IPS-18a (cell line): Measurements from ENCODE around the gene ESR2.

Experiments
- H3K27ac ChIP-seq: one replicate; pipeline ENCODE4 v1.5.1; 2013; ENCODE audit warnings: low read length
- H3K27me3 ChIP-seq: one replicate; pipeline ENCODE4 v1.6.1; 2013; ENCODE audit warnings: mild to moderate bottlenecking, low read length; ENCODE audit not compliant: control insufficient read depth, insufficient read depth
- H3K36me3 ChIP-seq: one replicate; pipeline ENCODE4 v1.6.1; 2013; ENCODE audit warnings: low read depth, low read length; ENCODE audit not compliant: control insufficient read depth
- H3K4me1 ChIP-seq: one replicate; pipeline ENCODE4 v1.6.1; 2013; ENCODE audit warnings: low read depth, low read length; ENCODE audit not compliant: control insufficient read depth
- H3K4me3 ChIP-seq: one replicate; pipeline ENCODE4 v1.5.1; 2013; ENCODE audit warnings: low read length
- H3K9ac ChIP-seq: one replicate; pipeline ENCODE4 v1.6.1; 2013; ENCODE audit warnings: mild to moderate bottlenecking, low read length, moderate library complexity
- H3K9me3 ChIP-seq: one replicate; pipeline ENCODE4 v1.6.1; 2013; ENCODE audit warnings: low read depth, low read length; ENCODE audit not compliant: control insufficient read depth

Gene ESR2

DNA sequence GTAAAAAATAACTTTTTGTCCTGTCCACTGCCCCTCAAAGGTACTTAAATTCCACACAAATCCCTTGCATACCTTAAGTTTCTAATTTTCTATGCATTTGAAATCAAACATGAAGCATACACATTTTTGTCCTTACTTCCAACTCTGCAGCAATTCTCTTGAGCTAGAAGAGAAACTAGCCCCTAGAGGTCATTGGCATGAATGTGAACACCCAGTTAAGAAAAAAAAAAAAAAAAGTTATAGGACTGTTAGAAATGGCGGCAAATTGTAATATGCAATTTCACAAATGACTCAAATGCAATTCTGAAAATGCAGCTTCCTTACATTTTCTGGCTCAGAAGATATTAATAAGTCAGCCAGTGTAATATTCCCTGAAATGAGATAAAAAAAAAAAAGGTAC, 4.6 kb upstream of the ESR2 start:
- Histone ChIP-seq H3K27ac (no peak overlapping the region), H3K36me3 (no peaks in the 10 kb centered on the region), H3K9me3 (no peaks in the 10 kb centered on the region), H3K9ac (no peak overlapping the region), H3K4me1 (peaks cover under 1% of the 10 kb centered on the region), H3K4me3 (no peak overlapping the region), H3K27me3 (peaks cover 13% of the 10 kb centered on the region)

DNA sequence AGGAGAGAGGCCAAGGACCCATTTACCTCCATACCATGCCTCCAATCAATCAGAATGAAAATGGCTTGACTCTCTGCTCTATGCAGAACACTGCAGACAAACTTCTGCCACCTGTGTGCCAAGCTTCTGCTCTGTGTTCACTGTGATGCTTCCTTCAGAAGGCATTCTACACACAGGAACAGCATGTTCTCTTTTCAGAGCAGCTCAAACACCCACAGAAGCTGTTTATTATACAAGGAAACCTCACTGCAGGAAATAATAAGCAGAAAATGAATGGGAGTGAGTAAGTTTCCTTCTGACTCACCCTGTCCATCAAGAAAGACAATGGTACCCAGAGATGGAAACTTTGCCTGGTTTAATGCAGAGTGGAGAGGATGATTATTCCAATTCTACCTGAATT, 2.4 kb upstream of the ESR2 start:
- Histone ChIP-seq H3K27ac (no peak overlapping the region), H3K27me3 (peaks cover 32% of the 10 kb centered on the region), H3K9me3 (no peaks in the 10 kb centered on the region), H3K9ac (no peak overlapping the region), H3K4me1 (peaks cover 7% of the 10 kb centered on the region), H3K36me3 (no peaks in the 10 kb centered on the region), H3K4me3 (no peak overlapping the region)

DNA sequence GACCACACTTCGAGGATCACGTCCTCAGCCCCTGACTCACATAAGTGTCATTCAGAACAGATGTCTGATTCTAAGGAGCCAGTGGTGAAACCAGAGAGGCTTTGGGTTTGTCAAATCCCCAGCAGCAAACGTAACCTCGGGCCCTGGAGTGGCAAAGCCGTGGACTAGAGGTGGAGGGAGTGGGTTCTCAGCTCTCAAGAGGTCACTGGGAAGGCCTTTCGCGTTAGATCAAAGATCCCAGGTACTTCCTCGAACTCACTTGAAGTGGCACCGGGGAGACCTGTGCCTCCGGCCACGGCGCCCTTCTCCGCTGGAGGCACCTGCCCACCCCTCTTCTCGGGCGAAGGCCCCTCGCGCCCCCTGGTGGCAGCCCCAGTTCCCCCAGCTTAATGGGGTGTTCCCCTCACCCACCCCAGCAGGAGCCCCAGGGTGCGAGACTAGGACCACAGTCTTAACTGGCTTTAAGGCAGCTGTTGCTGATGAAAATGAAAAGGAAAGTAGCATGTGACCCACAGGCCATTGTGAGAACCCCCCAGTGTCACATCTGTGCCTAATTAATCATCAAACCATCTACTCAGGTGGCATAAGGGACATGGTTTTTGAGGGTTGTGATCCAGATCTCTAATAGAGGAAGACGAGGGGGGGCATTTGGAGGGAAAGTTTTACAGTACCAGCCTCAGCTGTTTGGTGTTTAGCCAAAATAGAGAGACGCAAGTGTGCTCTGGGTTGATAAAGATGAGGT, 672 bp upstream of the ESR2 start:
- Histone ChIP-seq H3K9me3 (no peaks in the 10 kb centered on the region), H3K27me3 (peaks cover 32% of the 10 kb centered on the region), H3K27ac (no peak overlapping the region), H3K9ac (no peak overlapping the region), H3K4me3 (peak overlapping the region; percentile 58), H3K36me3 (no peaks in the 10 kb centered on the region), H3K4me1 (peaks cover 7% of the 10 kb centered on the region)

DNA sequence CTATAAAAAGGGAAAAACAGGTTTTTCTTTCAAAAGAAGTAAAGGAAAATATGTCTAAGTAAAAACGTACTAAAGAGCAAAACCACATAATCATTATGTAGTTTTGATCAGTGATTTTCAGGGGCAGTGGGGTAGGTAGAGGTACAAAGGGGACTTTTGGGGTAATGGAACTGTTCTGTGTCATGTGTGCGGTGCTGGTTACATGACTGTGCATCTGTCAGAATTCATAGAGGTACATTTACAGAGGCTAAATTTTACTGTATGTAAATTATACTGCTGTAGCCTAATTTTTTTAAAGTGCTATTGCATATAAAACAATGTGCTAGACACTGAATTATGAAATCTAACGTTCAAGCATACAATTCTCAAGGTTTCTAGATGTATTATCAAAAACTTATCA, 2.0 kb downstream of the ESR2 start:
- peaks cover 7% of the 10 kb centered on the region for H3K4me1 ChIP-seq
- no peak overlapping the region for H3K4me3 ChIP-seq
- H3K9me3 ChIP-seq, result no peaks in the 10 kb centered on the region
- H3K9ac ChIP-seq, result no peak overlapping the region
- H3K36me3 ChIP-seq, result no peaks in the 10 kb centered on the region
- no peak overlapping the region for H3K27ac ChIP-seq
- peaks cover 32% of the 10 kb centered on the region for H3K27me3 ChIP-seq

DNA sequence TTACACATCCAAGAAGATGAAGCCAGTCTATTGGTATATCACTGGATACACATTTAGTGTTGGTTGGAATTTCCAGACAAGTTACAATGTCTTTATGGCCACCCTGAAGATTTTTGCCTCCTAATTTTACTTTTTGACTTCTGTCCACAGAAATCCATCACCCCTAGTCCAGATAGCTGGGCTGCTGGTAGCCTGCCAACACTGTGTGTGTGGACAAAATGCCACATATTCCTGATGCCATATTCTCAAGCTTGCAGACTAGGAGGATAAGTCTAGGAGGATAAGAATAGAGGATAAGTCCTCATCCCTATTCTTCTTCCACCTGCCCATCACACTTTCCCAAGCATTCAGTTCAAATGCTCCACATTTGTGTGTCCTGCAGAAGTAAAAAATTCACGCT, 4.6 kb downstream of the ESR2 start:
- H3K4me3 ChIP-seq, result no peak overlapping the region
- peaks cover 7% of the 10 kb centered on the region for H3K4me1 ChIP-seq
- no peaks in the 10 kb centered on the region for H3K36me3 ChIP-seq
- H3K9ac ChIP-seq, result no peak overlapping the region
- no peaks in the 10 kb centered on the region for H3K9me3 ChIP-seq
- peaks cover 27% of the 10 kb centered on the region for H3K27me3 ChIP-seq
- no peak overlapping the region for H3K27ac ChIP-seq

DNA sequence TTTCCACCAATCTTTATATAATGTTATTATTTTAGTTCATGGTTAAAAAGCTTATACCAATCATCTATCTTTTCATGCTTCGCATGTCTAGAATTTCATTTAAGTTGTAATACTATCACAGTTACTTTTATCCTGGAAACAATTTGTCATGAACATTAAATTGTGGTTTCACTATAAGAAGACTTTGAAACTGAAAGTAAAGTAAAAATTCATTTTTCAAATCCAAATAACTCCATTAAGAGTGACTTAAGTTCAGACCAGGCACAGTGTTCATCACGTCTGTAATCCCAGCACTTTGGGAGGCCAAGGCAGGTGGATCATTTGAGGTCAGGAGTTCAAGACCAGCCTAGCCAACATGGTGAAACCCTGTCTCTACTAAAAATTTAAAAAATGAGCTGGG, 12.4 kb downstream of the ESR2 start:
- Histone ChIP-seq H3K4me1 (peaks cover 15% of the 10 kb centered on the region), H3K27ac (no peak overlapping the region), H3K9ac (no peak overlapping the region), H3K4me3 (no peak overlapping the region), H3K9me3 (no peaks in the 10 kb centered on the region), H3K27me3 (no peaks in the 10 kb centered on the region), H3K36me3 (no peaks in the 10 kb centered on the region)

DNA sequence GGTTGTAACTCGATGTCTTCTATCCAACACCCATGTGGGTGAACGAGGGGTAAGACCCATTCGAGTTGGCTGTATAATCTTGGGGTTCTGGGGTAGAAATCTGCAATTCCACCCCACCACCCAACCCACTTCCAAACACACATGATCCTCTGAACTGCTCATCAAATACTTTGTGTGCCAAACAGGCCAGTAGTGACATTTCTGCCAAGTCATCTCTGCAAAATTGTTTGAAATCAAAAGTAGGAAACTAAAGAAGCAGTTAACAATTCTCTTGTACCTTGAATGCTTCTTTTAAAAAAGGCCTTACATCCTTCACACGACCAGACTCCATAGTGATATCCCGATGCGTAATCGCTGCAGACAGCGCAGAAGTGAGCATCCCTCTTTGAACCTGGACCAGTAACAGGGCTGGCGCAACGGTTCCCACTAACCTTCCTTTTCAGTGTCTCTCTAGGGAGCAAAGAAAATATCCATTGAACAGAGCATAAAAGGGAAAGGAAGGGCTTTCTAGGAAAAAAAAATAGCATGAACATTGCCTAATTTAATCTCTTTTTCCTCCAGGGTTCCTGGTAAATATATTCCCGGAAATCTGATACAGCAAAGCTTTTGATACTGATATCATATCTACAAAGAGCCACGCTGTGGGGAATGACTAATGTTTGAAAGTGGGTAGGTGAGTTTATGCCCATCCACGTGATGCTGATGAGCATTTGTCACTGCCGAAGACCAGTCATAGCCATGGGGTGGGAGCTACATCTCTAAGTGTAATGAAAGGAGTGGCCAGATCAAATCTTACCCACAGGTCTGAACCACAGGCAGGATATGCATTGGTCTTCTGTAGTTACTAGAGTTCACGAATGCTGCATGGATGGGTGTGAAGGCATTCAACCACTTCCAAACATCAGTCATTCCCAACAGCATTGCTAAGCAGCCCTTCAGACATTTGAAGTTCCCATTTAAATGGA, 14.2 kb downstream of the ESR2 start:
- Histone ChIP-seq H3K36me3 (no peaks in the 10 kb centered on the region), H3K27ac (no peak overlapping the region), H3K27me3 (no peaks in the 10 kb centered on the region), H3K9ac (no peak overlapping the region), H3K9me3 (no peaks in the 10 kb centered on the region), H3K4me1 (peaks cover 15% of the 10 kb centered on the region), H3K4me3 (no peak overlapping the region)

DNA sequence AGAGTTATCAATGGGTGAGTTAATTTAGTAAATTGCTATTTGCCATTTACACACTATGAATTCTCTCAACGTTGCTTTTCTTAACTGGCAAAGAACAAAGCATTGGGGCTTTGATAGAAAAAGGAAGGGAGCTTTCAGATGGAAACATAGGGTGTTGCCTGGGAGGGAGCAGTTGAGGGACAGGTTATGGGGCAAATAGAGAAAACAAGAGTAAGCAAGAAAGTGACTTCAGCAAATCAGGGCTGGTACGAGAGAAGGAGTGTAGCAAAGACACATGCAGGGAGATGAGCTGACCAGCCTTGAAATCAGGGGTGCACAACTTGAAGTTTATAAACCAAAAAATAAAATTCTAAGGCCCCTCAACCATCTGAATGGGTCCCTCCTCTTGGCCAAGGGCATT, 15.7 kb downstream of the ESR2 start:
- Histone ChIP-seq H3K9me3 (no peaks in the 10 kb centered on the region), H3K27ac (no peak overlapping the region), H3K9ac (no peak overlapping the region), H3K36me3 (no peaks in the 10 kb centered on the region), H3K27me3 (no peaks in the 10 kb centered on the region), H3K4me3 (no peak overlapping the region), H3K4me1 (peaks cover 15% of the 10 kb centered on the region)

DNA sequence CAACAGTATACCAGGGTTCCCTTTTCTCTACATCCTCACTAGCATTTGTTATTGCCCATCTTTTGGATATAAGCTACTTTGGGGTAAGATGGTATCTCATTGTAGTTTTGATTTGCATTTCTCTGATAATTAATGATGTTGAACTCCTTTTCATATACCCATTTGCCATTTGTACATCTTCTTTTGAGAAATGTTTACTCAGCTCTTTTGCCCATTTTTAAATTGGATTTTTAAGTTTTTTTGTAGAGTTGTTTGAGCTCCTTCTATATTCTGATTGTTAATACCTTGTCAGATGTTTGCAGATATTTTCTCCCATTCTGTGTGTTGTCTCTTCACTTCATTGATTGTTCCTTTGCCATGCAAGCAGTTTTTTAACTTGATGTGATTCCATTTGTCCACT, 22.2 kb downstream of the ESR2 start:
- no peaks in the 10 kb centered on the region for H3K4me1 ChIP-seq
- H3K4me3 ChIP-seq, result no peak overlapping the region
- no peak overlapping the region for H3K9ac ChIP-seq
- no peaks in the 10 kb centered on the region for H3K36me3 ChIP-seq
- H3K27me3 ChIP-seq, result no peaks in the 10 kb centered on the region
- H3K9me3 ChIP-seq, result no peaks in the 10 kb centered on the region
- no peak overlapping the region for H3K27ac ChIP-seq

DNA sequence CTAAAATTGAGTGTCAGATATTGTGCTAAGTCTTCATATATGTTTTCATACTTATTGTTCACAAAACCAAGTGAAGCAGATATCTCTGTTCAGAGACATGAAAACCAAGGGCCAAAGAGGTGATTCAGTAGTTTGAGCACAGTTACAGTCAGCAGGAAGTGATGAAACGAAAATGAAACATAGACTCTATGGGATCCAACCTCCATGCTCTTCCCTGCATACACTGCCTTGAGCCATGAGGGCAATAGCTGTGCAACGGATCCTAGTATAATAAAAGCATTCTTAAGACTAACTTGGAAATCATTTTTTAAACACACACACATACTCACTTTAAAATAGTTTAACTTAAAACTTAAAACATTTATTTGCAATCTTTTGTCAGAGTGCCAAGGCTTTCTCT, 27.9 kb downstream of the ESR2 start:
- Histone ChIP-seq H3K36me3 (no peaks in the 10 kb centered on the region), H3K27ac (no peak overlapping the region), H3K9me3 (no peaks in the 10 kb centered on the region), H3K4me1 (no peaks in the 10 kb centered on the region), H3K9ac (no peak overlapping the region), H3K27me3 (no peaks in the 10 kb centered on the region), H3K4me3 (no peak overlapping the region)

DNA sequence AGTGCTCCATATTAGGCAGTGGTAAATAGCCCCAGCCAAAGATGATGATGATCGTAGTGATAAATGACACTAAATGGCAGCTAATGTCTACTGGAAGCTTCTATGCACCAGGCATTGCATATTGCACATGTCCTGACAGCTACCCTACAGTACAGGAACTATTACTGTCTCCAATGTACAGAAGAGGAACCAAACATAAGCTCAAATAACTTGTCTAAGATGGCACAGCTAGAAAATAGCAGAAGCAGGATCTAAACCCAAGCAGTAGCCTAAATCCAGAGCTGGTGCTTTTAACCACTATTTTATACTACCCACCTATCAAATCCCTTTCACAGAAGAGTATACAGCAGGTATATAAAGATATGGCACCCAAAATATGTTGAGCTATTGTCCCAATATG, 28.9 kb downstream of the ESR2 start:
- Histone ChIP-seq H3K9ac (no peak overlapping the region), H3K9me3 (no peaks in the 10 kb centered on the region), H3K4me1 (no peaks in the 10 kb centered on the region), H3K27ac (no peak overlapping the region), H3K36me3 (no peaks in the 10 kb centered on the region), H3K27me3 (no peaks in the 10 kb centered on the region), H3K4me3 (no peak overlapping the region)
